GM12801 (cell line): ENCODE data around the gene ZFAND4.

Experiments
- CTCF ChIP-seq: IDR thresholded peaks from one replicate; pipeline ENCODE4 v1.5.1; 2011; ENCODE audit warnings: control low read depth; ENCODE audit not compliant: insufficient read length; ENCODE audit errors: extremely low read depth

ZFAND4 gene

DNA sequence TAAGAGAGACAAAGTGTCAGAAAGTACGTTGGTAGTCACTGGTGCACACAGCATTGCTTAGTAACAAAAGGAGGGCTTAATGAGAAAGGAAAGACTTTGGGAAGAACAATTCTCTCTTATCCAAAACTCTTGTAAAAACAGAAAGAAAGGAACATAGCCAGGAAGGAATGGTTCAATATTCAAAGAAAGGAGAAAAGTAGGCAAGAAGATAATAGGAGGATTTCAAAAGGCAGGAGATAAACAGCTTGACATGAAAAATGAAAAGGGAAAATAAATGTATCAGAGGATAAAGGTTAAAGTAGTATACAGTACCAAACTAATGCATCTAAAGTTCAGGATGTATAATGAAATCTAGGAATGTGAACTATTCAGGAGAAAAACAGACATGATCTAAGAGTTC is 20.1 kb downstream of the ZFAND4 start:
- TF ChIP-seq CTCF = no peak

- no peak for TF ChIP-seq CTCF
These were observed 23.3 kb downstream of the ZFAND4 start for GRCh38 chr10:45649296-45649695.

DNA sequence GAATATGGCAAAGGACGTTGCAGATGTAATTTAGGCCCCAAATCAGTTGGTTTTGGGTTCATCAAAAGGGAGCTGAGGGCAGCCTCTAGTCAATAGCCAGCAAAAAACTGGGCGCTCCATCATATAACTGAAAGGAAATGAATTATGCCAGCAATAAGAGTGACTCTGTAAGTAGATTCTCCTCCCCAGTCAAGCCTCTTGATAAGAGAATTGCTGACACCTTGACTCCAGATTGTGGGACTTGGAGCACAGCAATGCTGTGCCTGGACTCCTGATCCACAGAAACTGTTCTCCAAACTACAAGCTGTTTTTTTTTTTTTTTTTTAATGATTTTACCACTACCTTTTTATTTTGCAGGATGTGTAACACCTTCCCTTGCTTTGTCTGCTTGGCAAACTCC is 25.5 kb downstream of the ZFAND4 start:
- no peak for TF ChIP-seq CTCF

DNA sequence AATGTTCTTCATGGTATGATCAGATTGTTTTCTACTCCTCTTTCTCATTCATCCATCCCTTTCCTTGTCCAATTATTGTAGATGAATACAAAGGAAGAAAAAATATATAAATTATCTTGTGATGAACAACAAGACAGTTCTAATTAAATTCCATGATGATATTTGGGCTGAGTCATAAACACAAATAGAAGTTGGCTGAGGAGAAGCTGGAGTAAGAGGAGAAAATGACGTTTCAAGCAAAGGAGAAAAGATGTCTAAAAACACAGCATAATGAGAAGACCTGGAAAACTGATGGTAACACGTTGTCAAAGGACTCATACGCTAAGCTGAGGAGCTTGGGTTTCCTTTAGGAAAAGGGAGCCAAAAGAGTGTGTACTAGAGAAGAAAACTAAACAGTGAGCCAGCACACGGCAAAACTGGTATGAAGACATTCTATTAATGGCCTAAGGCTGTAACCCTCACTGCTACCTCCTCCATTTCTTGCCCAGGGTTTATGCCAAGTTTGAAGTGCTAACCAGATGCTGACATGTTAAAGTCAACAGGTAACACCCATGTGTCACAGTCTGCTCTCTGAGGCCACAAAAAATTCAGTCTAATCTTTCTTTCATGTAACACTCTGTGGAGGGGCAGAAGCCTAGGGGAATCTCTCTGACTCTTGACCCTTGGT is 26.1 kb downstream of the ZFAND4 start:
- no peak for TF ChIP-seq CTCF

- no peak for TF ChIP-seq CTCF
These were observed 28.0 kb downstream of the ZFAND4 start for GRCh38 chr10:45644527-45644926.

GRCh38 chr10:45640941-45641340 is 31.6 kb downstream of the ZFAND4 start:
- no peak for TF ChIP-seq CTCF

GRCh38 chr10:45640049-45640448 is 32.5 kb downstream of the ZFAND4 start:
- TF ChIP-seq CTCF = no peak

- TF ChIP-seq CTCF = no peak
These were observed 45.0 kb downstream of the ZFAND4 start for GRCh38 chr10:45627412-45628048.
